Measurements from ENCODE around the gene PRKCI. TPM values are rescaled to one million over a fixed set of nuclear protein-coding genes. Genes with fewer than 3 reads are reported as not detected.
"Not testable (repeated sequence)": the region's sequence is repeated elsewhere in the genome, so short reads cannot be mapped to it uniquely, and the experiment has no call there.

Gene PRKCI
- total RNA-seq, 1 experiment from 2014 or later, result 42.0 TPM

DNA sequence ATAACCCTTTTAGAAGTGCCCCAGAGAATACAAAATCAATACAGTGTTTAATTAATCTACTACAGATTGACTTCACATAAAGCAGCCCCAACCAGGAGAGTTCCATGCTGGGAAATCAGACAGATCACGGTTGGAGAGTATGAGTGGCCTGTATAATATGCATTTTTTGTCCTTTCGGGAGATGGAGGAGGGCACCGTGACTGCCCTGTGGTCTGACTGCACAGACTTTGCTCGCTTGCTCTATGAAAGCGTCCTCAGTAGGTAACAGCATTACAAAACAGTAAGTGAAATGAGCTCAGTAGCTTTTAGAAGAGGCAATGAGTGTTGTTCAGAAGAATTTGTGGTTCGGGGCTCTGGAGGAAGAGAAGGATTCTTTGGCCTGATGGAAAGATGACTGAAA, 101.1 kb downstream of the PRKCI start:
- Histone ChIP-seq H3K27ac (no peak overlapping the region), H3K9me3 (replicated peaks) (no peaks in the 10 kb centered on the region; the same call in 1 of the 2 replicates), H3K4me1 (replicated peaks) (peaks cover 20% of the 10 kb centered on the region), H3K4me3 (no peak overlapping the region), H3K36me3 (no peaks in the 10 kb centered on the region), H3K27me3 (replicated peaks) (no peaks in the 10 kb centered on the region)
- DNase-seq (ENCODE audit: low read depth in 1 of 2, low spot score in 2 of 2), result no peak

DNA sequence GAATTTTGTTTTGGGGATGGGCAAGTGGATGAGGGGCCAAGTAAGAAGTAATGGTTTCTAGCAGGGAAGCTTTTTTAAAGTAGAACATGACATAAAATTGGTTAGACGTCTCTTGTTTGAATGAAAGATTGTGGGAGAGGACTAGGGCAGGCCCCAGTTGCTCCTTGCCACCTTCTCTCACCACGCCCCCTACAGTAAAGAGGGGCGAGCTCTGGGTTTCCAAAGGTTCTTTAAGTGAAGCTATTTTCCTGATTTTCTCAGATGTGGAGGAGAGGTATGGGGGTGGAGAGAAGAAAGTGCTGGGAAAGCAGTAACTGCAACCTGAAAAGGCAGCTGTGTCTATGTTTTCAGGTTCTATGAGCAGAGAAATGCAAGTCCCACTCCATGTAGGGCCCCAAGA, 102.7 kb downstream of the PRKCI start:
- Histone ChIP-seq H3K36me3 (no peaks in the 10 kb centered on the region), H3K9me3 (replicated peaks) (no peaks in the 10 kb centered on the region; the same call in 1 of the 2 replicates)

DNA sequence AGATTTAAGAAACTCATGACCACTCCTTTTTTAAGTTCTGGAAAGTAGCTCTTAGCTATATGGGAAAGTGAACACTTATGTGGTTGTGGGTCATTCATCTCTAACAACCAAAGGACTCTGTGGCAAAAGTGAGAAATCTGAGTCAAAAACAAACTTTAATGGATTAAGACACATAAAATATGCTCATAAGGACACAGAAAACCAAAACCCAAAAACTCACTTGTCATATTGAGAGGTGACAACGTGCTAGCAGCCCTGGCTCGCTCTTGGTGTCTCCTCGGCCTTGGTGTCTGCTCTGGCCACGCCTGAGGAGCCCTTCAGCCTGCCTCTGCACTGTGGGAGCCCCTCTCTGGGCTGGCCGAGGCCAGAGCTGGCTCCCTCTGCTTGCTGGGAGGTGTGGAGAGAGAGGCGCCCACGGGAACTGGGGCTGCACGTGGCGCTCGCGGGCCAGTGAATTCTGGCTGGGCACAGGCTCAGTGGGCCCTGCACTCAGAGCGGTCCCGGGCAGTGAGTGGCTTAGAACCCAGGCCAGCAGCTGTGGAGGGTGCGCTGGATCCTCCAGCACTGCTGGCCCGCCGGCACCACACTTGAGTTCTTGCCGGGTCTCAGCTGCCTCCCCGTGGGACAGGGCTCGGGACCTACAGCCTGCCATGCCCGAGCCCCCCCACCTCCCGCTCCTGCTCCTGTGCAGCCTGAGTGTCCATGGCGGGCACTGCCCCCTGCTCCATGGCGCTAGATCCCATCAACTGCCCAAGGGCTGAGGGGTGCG, 105.0 kb downstream of the PRKCI start:
- Histone ChIP-seq H3K27ac (no peak overlapping the region), H3K9me3 (replicated peaks) (no peaks in the 10 kb centered on the region), H3K4me3 (no peak overlapping the region), H3K27me3 (replicated peaks) (no peaks in the 10 kb centered on the region), H3K4me1 (replicated peaks) (peaks cover 13% of the 10 kb centered on the region), H3K36me3 (no peaks in the 10 kb centered on the region)
- no peak for DNase-seq (ENCODE audit: low read depth in 1 of 2, low spot score in 2 of 2)

More for the DNA sequence above, 102.7 kb downstream of the PRKCI start:
- H3K4me1 ChIP-seq (replicated peaks), result peaks cover 20% of the 10 kb centered on the region
- no peak overlapping the region for H3K27ac ChIP-seq
- no peaks in the 10 kb centered on the region for H3K27me3 ChIP-seq (replicated peaks)
- H3K4me3 ChIP-seq, result no peak overlapping the region
- no peak for DNase-seq (ENCODE audit: low read depth in 1 of 2, low spot score in 2 of 2)

DNA sequence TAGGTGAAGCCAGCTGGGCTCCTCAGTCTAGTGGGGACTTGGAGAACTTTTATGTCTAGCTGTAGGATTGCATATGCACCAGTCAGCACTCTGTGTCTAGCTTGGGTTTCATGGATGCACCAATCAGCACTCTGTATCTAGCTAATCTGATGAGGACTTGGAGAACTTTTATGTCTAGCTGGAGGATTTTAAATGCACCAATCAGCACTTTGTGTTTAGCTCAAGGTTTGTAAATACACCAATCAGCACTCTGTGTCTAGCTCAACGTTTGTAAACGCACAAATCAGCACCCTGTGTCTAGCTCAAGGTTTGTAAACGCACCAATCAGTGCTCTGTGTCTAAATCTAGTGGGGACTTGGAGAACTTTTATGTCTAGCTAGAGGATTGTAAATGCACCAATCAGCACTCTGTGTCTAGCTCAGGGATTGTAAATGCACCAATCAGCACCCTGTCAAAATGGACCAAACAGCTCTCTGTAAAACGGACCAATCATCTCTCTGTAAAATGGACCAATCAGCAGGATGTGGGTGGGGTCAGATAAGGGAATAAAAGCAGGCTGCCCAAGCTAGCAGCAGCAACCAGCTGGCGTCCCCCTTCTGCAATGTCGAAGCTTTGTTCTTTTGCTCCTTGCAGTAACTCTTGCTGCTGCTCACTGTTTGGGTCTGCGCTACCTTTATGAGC, 105.8 kb downstream of the PRKCI start:
- not testable (repeated sequence) for H3K4me1 ChIP-seq (replicated peaks); H3K4me3 ChIP-seq; H3K9me3 ChIP-seq (replicated peaks); H3K36me3 ChIP-seq; H3K27me3 ChIP-seq (replicated peaks); H3K27ac ChIP-seq; DNase-seq (ENCODE audit: low read depth in 1 of 2, low spot score in 2 of 2)

DNA sequence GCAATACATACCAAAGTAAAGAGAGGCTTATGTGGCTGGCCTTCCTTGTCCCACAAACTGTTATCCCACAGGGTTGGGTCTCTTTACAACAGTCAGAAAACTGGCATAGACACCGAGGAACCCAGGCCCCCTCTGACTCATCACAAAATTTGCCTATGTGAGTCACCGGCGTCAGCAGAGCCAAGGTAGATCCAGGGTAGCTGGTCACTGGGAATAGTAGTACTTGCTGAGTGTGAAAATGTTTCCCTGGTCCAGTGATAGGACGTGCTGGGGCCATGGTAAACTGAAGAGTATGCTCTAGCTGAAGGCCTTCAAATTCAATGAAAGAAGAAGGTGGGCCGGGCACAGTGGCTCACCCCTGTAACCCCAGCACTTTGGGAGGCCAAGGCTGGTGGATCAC, 108.1 kb downstream of the PRKCI start:
- Histone ChIP-seq H3K36me3 (no peaks in the 10 kb centered on the region), H3K4me3 (no peak overlapping the region), H3K9me3 (replicated peaks) (no peaks in the 10 kb centered on the region), H3K27me3 (replicated peaks) (no peaks in the 10 kb centered on the region), H3K27ac (no peak overlapping the region), H3K4me1 (replicated peaks) (peaks cover 5% of the 10 kb centered on the region; the same call in 1 of the 2 replicates)
- DNase-seq (ENCODE audit: low read depth in 1 of 2, low spot score in 2 of 2), result peak in 1 of 2 experiments; percentile 49

DNA sequence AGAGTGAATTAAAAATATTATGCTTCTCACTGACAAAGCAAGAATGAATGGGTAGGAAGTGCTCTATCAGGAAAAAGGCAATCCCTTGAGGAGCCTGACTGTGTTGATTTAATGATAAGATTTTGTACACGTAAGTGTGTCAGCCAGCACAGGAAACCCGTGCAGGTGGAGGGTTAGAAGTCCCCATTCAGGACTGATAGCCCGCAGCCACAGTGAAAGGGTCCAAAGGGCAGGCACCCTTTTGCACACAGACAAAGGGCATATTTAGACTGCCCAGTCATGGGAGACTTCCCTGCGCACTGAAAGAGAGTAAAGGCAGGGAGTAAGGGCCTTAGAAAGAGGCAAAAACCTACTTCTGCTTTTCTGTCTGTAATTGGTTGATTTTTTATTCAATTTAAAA, 108.9 kb downstream of the PRKCI start:
- Histone ChIP-seq H3K27me3 (replicated peaks) (no peaks in the 10 kb centered on the region), H3K9me3 (replicated peaks) (no peaks in the 10 kb centered on the region), H3K36me3 (no peaks in the 10 kb centered on the region), H3K27ac (no peak overlapping the region), H3K4me1 (replicated peaks) (peaks cover 5% of the 10 kb centered on the region; the same call in 1 of the 2 replicates), H3K4me3 (no peak overlapping the region)
- DNase-seq (ENCODE audit: low read depth in 1 of 2, low spot score in 2 of 2), result no peak

DNA sequence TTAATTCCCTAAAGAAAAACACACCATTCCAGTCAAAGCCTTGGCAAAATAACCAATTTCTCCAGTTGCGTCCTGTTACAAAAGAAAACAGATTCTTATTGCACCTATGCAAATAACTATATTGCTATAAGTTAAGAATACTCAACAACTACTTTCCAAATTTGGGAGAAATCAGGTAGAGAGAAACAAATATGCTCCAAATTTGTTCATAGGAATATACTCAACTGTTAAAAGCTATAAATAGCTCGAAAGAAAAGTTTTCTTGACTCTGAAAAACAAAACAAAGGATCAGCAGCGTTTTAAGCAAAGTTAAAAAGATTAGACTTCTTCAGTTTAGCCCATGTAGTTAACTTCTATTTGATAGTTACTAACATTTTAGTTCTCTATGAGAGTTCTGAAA, 115.2 kb downstream of the PRKCI start:
- no peak overlapping the region for H3K4me3 ChIP-seq
- H3K27ac ChIP-seq, result no peak overlapping the region
- no peaks in the 10 kb centered on the region for H3K27me3 ChIP-seq (replicated peaks)
- no peaks in the 10 kb centered on the region for H3K4me1 ChIP-seq (replicated peaks)
- no peak for DNase-seq (ENCODE audit: low read depth in 1 of 2, low spot score in 2 of 2)
- H3K36me3 ChIP-seq, result no peaks in the 10 kb centered on the region
- no peaks in the 10 kb centered on the region for H3K9me3 ChIP-seq (replicated peaks)

DNA sequence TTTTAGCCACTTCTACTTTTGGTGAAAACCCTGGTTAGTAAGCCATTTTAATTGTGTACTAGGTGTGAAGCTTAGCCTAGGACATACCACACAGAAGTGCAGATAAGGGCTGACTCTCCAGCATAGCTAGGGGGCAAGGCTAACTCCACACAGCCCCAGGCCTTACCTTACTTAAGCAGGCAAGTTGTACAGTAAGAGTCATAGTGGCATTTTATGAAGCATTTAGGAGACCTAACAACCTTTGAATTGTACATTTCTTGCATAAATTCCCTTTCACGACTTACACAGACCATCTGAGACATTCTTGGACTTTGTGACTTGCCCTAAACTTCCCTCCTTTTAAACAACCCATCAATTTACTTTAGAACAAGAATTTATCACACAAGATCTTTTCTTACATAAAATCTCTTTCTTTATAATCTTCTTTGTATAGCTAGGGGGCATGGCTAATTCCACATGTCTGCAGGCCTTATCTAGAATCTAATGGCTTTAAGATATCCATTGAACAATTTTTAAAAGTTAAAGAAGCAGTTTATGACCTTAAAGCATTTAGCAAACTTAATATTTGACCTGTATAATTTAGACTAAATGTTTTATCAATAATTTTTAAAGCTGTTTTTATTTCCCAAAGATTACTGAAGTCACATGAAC, 116.6 kb downstream of the PRKCI start:
- no peak overlapping the region for H3K4me3 ChIP-seq
- DNase-seq (ENCODE audit: low read depth in 1 of 2, low spot score in 2 of 2), result no peak
- H3K27ac ChIP-seq, result no peak overlapping the region
- H3K4me1 ChIP-seq (replicated peaks), result no peaks in the 10 kb centered on the region
- H3K27me3 ChIP-seq (replicated peaks), result no peaks in the 10 kb centered on the region
- H3K9me3 ChIP-seq (replicated peaks), result no peaks in the 10 kb centered on the region
- H3K36me3 ChIP-seq, result no peaks in the 10 kb centered on the region

DNA sequence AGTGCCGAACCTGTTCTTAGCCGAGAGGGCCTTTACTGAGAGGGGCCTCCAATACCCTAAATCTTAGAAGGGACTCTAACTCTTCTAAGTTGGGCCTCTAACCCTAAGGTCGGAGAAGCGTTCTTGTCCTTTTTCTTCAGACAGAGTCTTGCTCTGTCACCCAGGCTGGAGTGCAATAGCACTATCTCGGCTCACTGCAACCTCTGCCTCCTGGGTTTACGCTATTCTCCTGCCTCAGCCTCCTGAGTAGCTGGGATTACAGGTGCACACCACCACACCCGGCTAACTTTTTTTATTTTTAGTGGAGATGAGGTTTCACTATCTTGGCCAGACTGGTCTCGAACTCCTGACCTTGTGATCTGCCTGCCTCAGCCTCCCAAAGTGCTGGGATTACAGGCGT, 120.0 kb downstream of the PRKCI start:
- H3K27ac ChIP-seq; H3K4me3 ChIP-seq; H3K4me1 ChIP-seq (replicated peaks); H3K9me3 ChIP-seq (replicated peaks); H3K27me3 ChIP-seq (replicated peaks); H3K36me3 ChIP-seq; DNase-seq (ENCODE audit: low read depth in 1 of 2, low spot score in 2 of 2): not testable (repeated sequence)

DNA sequence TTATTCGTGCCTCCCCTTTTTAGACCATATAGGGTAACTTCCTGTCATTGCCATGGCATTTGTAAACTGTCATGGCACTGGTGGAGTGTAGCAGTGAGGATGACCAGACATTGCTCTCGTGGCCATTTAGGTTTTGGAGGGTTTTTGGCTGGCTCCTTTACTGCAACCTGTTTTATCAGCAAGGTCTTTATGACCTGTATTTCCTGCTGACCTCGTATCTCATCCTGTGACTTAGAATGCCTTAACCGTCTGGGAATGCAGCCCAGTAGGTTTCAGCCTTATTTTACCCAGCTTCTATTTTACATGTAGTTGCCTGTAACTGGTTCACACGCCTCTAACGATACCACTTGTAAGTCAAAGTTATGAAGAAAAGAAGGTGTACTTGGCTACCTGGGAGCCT, 121.6 kb downstream of the PRKCI start:
- not testable (repeated sequence) for H3K27ac ChIP-seq; DNase-seq (ENCODE audit: low read depth in 1 of 2, low spot score in 2 of 2); H3K4me3 ChIP-seq; H3K9me3 ChIP-seq (replicated peaks); H3K36me3 ChIP-seq; H3K4me1 ChIP-seq (replicated peaks); H3K27me3 ChIP-seq (replicated peaks)

DNA sequence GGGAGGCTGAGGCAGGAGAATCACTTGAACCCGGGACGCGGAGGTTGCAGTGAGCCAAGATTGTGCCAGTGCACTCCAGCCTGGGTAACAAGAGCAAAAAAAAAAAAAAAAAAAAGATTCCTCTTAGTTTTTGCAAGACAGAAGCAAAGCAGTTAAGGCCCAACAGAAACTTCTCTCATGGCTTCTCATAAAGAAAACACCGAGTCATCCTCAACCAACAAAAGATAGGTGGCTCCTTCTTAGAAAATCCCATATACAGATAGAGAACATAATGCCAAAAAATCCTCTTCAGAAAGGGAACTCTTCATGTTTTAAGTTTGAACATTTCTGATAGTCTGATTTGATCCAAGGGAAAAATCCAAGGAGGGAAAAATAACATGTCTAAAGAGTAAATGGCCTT, 122.7 kb downstream of the PRKCI start:
- Histone ChIP-seq H3K4me3 (no peak overlapping the region), H3K27me3 (replicated peaks) (no peaks in the 10 kb centered on the region), H3K4me1 (replicated peaks) (no peaks in the 10 kb centered on the region), H3K36me3 (no peaks in the 10 kb centered on the region), H3K9me3 (replicated peaks) (no peaks in the 10 kb centered on the region), H3K27ac (no peak overlapping the region)
- DNase-seq (ENCODE audit: low read depth in 1 of 2, low spot score in 2 of 2), result no peak

DNA sequence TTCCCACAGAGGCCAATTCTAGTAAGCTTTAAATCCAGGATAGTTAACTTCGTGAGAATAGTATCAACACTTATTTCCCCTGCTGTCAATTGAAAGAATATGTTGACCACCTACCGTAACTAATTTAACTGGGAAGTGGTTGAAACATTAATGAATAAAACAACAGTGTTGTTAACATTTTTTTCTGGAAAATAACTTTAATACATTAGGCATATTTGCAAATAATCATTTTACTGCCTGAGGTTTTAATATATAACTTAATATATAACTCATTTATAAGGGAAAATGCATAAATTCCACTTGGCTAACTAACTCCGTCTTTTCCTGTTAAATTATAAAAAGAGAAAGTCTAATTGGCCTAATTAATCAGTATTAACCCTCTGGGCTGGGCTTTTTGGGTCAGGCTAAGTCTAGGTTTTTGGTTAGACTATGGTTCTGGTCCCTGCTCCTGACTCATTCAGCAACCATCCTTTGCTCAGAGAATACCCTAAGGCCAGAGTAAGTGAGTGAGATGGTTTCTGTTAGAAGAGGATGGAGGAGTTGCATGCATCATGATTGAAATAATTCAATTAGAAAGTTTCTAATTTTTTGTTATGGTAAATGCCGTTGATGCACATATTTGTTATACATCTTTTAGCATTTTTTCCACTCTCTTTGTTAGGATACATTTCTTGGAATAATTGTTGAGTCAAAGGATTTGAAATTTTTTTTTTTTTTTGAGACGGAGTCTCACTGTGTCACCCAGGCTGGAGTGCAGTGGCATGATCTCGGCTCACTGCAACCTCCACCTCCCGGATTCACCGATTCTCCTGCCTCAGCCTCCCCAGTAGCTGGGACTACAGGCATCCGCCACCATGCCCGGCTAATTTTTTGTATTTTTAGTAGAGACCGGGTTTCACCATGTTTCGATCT, 124.5 kb downstream of the PRKCI start:
- H3K36me3 ChIP-seq, result no peaks in the 10 kb centered on the region
- no peak for DNase-seq (ENCODE audit: low read depth in 1 of 2, low spot score in 2 of 2)
- H3K4me1 ChIP-seq (replicated peaks), result no peaks in the 10 kb centered on the region
- no peaks in the 10 kb centered on the region for H3K9me3 ChIP-seq (replicated peaks)
- no peak overlapping the region for H3K27ac ChIP-seq
- H3K27me3 ChIP-seq (replicated peaks), result no peaks in the 10 kb centered on the region
- no peak overlapping the region for H3K4me3 ChIP-seq

DNA sequence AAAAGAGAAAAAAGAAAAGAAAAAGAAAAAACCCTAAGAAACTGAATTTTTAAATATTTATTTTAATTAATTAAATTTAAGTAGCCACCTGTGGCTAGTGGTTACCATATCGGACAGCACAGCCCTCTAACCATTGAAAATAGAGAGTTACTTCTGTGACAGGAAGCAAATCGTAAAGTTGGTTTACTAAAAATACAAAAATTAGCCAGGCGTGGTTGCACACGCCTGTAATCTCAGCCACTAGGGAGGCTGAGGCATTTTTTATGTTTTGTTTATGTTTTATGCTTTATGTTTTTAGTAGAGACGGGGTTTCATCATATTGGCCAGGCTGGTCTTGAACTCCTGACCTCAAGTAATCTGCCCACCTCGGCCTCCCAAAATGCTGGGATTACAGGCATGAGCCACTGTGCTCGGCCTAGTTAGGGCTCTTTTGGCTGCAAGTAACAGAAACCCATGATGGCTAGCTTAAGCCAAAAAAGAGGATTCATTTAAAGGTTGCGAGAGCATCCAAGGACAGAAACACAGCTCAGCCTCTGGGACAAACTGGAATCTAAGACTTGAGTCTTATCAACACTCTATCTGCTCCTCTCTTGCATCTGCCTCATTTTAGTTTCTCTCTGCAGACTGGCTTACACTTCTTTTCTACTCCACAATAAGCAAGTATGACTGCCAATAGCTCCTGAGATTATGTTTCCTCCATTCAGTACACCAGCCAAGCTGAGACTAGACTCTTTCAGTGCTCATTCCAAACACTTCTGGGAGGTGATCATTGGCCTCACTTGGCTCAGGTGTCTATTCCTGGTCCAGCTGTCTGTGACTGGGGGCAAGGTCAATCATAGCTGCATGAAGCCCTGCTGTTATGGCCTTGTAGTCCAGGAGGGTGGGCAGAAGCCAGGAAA, 128.5 kb downstream of the PRKCI start:
- Histone ChIP-seq H3K9me3 (replicated peaks) (no peaks in the 10 kb centered on the region), H3K27me3 (replicated peaks) (no peaks in the 10 kb centered on the region), H3K36me3 (no peaks in the 10 kb centered on the region), H3K27ac (no peak overlapping the region), H3K4me1 (replicated peaks) (peaks cover 22% of the 10 kb centered on the region), H3K4me3 (no peak overlapping the region)
- no peak for DNase-seq (ENCODE audit: low read depth in 1 of 2, low spot score in 2 of 2)
